GM19035 (cell line): Measurements from ENCODE around the gene ECT2.
"Not testable (repeated sequence)": the region's sequence is repeated elsewhere in the genome, so short reads cannot be mapped to it uniquely, and the experiment has no call there.

Source experiments
- ATAC-seq: cut with Tn5 transposase; IDR thresholded peaks from one replicate; pipeline ENCODE4 v1.9.1; 2021; ENCODE audit not compliant: unreplicated experiment

Gene ECT2, protein sequence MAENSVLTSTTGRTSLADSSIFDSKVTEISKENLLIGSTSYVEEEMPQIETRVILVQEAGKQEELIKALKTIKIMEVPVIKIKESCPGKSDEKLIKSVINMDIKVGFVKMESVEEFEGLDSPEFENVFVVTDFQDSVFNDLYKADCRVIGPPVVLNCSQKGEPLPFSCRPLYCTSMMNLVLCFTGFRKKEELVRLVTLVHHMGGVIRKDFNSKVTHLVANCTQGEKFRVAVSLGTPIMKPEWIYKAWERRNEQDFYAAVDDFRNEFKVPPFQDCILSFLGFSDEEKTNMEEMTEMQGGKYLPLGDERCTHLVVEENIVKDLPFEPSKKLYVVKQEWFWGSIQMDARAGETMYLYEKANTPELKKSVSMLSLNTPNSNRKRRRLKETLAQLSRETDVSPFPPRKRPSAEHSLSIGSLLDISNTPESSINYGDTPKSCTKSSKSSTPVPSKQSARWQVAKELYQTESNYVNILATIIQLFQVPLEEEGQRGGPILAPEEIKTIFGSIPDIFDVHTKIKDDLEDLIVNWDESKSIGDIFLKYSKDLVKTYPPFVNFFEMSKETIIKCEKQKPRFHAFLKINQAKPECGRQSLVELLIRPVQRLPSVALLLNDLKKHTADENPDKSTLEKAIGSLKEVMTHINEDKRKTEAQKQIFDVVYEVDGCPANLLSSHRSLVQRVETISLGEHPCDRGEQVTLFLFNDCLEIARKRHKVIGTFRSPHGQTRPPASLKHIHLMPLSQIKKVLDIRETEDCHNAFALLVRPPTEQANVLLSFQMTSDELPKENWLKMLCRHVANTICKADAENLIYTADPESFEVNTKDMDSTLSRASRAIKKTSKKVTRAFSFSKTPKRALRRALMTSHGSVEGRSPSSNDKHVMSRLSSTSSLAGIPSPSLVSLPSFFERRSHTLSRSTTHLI

DNA sequence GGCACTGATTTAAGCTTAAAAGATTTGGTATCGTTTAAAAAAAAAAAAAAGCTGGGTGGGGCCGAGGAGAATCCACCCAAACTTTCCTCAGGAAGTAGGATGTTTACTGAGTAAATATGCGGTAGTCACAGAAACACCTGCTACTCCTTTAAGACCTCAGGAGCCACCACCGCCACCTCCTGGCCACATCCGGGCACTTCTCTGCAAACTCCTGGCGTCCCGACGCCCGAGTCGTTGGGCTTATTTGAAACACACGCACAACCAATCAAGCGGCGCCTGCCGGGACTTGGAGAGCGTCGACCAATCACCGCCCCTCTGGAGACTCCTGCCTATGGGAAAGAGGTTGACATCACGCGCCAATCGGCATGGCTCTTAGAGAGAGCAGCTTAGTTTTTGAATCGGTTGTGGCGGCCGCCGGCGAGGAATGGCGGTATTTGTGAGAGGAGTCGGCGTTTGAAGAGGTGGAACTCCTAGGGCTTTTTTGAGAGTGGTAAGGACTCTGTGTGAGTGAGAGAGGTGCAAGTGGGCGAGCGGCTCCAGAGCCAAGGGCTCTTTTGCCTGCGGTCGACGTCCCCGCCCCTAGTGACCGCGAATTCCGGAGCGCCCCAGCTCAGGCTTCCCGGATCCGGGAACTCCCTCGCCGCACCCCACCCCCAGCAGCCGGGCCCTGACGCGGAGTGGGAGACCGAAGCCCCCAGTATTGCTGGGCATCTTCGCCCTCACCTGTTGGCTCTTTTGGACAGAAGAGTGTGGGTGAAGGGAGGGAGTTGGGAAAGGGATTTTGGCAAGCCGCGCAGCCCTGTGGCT, at the start of gene ECT2:
ECT2 (plus strand) TSS at position 359 of the 807 bp plus-strand sequence. CDS start 3,805 bp downstream, outside the sequence.
- ATAC-seq: peak; percentile 99

DNA sequence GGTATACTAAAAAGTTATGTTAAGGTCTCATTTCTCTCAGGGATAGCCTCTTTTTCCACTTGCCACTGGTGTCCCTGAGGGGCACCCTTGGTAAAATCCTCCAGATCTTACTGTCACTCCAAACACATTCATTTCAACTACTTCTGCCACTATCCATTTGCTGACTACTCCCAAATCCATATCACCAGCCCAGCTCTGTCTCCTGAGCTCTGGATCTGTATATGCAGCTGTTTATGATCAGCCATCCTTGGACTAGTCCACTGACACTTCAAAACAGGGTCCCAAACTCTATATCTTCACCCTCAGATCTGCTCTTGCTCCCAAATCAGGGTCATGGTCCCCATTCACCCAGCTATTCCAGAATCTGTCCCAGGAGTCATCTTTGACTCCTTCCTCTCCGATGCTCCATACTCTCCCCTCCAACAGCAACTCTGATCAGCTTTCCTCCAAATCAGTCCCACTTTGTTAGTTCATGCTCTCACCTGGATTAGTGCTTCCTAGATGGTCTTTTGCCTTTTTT, 49.5 kb upstream of the ECT2 start:
- no peak for ATAC-seq

DNA sequence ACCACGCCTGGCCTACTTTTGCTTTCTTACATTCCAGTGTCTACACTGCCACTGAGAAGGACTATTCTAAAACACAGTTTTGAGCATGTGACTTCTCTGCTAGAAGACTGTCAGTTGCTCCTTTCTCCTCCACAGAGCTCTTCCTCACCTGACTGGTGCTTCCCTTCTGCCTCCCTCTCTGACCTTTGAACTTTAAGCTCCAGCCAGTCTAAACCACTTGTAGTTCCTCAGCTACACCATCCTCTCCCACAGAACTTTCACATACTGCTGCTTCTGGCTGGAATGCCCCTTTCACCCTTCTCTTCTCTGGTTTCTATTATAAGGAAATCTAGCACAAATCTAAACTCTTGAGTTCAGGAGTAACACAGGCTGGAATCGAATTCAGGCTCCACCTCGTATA, 48.8 kb upstream of the ECT2 start:
- ATAC-seq: no peak

DNA sequence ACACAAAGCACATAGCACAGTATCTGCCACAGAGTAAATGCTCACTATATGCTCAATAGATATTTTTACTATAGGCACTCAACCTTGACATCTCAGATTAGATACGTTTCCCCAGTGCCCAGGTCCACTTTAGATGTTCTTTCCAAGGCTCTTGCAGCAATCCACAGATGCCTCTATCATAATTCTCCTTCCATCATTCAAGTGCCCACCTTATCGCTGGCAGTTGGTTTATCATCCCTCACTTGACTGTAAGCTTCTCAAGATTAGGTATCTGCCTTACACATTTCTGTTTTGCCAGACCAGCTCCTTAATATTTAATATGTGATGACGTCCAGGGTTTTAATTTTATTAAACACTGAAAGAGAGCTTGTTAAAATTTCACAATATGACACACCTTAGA, 48.3 kb upstream of the ECT2 start:
- ATAC-seq: no peak

DNA sequence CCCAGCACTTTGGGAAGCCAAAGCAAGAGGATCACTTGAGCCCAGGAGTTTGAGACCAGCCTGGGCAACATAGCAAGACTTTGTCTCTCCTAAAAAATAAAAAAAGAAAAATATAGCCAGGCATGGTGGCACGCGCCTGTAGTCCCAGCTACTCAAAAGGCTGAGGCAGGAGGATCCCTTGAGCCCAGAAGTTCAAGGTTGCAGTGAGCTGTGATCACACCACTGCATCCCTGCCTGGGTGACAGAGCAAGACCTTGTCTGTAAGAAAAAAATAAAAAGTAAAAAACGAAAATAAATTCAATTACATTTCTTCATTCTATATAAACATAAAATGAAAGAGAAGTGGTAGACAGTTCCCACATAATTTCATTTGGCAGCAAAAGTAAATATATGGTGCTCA, 47.8 kb upstream of the ECT2 start:
- ATAC-seq: not testable (repeated sequence)

DNA sequence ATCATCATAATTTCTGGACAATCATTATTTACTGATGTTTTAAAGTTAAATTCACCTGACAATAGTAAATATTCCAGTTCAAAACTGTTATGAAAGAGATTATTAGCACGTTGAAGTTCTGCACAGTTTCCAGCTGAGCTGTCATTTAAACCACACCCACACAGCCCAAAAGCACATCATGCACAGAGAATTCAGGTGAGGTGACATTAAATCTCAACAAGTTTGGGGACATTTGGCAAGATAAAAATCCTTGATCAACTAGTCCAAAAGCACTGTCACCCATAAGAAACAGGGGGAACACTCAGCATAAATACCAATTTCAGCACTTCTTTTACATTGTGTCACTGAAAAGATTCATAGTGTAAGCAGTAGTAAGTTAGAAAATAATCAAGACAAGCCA, 46.5 kb upstream of the ECT2 start:
- no peak for ATAC-seq

DNA sequence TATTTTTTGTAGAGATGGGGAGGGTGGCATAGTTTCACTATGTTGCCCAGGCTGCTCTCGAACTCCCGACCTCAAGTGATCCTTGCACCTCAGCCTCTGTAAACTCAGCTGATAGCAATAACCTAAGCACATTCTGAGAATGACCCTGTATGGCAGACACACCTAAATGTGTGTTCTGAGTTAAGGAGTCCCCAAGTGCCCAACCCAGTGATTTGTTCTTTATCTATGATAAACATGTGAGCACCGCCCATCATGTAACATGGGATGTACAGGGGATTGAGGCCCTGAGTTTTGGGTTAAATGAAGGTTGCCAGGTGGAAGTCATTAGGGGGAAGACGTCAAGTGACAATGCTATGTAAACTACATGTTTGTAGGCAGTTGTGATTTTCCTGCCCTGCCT, 45.4 kb upstream of the ECT2 start:
- ATAC-seq: no peak

DNA sequence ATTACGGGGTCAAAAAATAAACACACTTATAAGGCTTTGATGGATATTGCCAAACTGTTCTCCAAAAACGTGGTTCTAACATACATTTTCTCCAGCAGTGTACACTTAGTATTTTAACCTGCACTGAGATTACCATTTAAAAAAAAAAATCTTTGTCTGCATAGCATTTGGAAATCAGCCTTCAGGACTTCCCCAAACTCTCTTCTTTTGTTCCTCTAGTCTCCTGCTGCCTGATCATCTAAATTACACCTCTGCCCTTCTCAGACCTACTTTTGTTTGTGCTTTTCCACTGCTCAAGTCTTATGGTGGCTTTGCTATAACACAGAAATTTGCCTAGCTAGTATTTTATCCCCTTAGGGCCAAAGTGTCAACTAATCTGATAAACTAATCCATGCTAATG, 43.5 kb upstream of the ECT2 start:
- no peak for ATAC-seq

DNA sequence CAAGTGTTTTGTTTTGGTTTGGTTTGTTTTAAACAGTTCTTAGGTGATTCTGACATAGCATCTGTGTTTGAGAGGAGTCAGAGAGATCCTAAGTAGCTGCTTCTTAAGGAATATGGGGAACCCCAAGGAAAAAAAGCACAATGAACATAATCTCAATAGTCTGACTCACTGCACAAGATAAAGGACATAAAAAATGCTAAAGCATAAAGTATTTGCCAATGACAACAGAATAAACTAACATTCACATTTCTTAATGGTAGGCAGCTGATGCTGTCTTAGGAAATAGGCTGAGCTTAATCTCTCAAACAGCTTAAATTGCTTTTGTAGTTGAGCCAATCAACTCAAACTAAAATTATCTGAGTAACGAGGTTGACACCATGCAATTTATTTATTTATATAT, 42.6 kb upstream of the ECT2 start:
- no peak for ATAC-seq

DNA sequence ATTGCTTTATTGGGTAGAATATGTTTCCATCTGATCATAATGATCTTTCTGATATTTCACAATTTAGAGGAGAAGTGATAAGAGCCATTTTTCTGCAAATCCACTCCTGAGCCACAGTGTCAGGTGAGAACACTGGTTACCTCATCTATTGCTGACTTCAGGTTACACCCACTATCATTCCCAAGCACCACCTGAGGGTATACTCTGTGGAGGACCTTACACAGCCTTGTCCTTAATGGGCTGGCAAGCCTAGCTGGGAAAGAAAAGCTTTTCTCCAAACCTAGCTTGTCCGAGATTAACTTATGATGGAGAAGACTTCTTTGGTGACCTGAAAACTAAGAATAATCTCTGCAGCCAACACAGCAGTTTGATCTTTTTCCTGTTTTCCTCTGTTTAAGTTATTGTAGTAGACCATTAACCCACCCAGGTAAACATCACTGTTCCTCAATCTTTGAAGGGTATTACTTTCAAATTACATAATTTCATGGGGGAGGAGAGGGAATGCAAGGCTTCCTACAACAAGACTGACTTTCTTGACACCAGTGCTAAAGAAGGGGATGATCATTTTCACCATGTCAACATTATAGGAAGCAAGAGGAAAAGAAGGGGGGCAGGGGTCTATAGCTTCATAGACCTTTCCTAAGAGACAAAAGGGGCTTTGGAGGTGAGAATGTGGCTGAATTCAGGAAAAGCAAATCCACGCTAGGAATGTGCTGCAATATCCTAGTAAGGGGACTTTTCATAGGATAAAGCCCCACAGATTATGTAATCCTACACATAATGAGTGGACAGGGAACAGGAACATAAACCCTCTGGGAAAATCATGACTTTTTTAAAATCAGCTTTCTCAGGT, 41.4 kb upstream of the ECT2 start:
- no peak for ATAC-seq

DNA sequence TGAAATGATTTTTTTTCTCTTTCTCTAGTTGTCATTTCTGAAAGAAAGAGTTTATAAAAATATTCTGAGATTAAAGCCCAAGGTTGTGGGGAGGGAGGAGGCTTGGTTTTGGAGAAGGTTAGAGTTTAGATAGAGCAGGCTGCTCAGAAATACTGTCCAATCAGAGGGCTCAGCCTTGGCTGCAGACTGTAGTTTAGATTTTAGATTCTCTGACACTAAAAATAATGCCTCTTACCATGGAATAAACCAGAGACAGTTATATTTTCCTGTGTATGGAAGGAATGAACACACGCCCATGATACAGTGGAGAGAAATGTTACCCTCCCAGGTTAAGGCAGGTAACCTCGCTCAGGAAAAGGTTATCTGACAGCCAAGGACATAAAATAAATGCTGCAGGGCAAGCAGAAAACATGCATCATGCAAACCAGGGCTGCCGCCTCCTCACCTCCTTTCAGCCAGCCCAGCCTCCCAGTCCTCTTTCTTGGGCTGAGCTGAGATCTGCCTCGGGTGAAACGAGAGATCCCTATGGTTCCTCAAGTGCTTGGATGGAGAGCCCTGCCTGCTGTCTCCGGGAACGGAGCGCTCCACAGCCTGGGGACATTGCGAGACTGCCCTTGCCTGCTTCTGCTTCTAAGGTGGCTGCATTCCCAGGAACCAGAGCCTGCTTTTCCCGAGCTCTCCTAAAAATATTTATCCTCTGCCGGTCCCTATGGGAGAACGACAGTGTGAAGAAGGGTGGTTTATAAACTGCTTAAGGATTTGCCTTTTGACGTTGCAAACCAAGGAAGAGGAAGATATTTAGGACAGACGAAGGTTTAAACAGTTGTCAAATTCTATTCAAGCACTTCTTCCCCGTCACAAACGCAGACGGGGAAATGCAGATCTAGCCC, 40.5 kb upstream of the ECT2 start:
- ATAC-seq: peak; percentile 1

DNA sequence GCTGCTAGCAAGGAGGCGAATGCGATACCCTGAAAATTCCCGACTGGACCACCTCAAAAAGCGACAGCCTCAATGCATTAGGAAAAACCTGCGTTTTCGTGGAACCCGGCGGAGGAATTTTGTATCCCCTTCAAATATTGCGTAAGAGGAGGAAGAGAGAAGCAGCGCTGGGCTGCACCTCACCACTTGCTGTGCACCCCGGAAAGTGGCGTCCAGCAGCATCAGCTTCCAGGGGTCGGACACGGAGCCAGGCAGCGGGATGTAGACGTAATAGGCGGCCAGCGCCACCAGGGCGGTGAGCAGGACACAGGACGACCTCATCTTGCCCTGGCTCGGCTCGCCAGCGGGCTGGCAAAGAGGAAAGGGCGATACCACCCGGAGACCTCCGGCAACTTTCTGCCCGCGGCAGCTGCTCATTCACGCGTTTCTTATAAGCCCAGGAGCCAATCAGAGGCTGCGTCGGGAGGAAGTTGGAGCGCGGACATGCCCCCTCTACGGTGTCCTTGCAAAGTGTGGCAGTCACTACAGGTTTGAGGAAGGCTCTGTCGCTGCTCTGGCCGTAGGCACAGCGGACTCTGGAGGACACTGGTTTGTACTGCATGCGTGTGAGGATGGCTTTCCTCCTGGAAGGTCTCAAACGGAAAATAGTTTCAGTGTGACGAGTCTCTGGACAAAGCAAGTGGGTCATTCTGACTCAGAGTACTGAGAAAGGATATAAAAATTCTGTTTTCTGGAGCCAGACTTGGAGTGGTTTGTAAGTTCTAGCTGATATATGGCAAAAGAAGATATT, 39.7 kb upstream of the ECT2 start, which contains the start of gene NCEH1:
NCEH1 (minus strand) TSS at position 404 of the 790 bp plus-strand sequence; CDS start at position 321, 83 bp downstream.
- ATAC-seq: peak; percentile 100

DNA sequence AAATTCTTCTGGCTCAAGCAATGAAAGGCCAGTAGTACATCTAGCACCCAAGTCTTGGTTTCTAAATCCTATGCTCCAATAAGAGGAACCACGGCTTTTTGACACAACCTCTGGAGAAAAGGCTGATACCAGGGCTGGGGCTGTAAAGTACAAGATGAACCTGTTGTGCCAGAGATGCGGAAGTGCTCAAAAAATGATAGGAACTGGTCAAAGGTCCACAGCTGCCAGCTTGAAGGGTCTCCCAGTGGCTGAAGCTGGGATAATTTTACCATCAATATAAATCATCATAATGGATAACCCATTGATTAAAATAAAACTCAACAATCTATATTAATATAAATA, 39.1 kb upstream of the ECT2 start:
- peak; percentile 18 for ATAC-seq

DNA sequence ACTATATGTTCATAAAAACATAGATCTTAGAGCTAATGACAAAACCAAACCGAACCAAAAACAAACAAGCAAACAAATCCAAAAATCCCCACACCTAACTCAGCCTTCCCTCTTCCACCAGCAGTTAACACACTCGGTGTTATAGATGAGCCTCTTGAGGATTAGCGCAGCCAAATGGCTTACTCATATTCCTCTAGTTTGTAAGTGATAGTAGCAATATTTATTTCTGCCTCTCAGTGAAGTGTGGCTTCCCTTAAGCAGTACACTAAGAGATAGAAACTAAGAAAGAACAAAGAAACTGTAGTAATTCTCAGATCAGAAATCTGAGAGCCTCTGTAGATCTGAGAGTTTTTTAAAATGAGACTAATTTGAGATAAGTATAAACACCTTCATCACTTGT, 37.2 kb upstream of the ECT2 start:
- ATAC-seq: no peak

DNA sequence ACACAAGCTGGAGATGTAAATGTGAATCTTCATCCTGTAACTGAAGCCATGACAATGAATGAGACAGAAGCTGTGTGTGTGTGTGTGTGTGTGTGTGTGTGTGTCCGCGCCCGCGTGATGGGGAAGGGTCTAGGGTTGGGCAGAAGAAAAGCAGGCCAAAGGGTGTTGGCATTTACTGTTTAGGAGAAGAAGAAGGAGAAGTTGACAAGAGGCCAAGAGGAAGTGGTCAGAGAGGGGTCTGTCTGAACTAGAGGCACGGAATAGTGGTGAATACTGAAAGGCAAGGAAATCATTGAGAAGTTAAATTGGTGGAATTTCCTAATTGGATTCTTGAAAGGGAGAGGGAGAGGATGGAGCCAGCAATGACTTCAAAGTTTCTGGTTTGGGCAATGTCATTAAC, 34.0 kb upstream of the ECT2 start:
- ATAC-seq: no peak

DNA sequence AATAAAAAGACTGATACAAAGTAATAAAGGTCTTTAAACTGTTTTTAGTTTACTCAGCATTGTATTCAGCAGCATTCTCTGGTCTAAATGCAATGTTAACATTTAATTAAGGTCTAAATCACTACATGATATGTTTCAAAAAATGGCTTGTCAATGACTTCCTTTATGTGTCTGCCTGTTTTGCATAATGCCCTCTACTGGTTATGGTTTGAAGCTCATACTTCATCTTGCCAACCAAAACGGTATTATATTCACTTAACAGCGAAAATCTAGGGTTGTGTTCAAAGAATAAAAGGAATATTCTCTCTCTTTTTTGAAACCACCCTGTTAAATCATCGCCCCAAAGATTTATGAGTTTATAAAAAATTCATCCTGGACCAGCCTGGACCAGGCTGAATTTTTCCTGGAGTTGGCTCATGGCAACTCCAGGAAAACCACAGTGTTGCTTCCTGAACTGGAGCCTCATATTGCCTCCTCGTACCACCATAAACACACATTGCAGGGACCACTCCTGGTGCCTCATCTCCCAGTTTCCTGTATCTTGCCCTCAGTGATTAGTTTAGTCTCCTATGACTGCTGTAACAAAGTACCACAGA, 32.9 kb upstream of the ECT2 start:
- no peak for ATAC-seq

DNA sequence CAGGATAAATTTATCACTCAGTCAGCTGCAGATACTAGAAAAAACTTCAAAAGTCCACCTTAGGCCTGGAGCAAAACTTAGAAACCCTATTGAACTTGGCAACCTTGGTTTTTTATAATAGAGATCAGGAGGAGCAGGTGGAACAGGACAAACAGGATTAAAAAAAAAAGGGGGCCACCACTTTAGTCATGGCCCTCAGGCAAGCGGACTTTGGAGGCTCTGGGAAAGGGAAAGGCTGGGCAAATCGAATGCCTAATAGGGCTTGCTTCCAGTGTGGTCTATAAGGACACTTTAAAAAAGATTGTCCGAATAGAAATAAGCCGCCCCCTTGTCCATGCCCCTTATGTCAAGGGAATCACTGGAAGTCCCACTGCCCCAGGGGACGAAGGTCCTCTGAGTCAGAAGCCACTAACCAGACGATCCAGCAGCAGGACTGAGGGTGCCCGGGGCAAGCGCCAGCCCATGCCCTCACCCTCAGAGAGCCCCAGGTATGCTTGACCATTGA, 27.9 kb upstream of the ECT2 start:
- ATAC-seq: not testable (repeated sequence)

DNA sequence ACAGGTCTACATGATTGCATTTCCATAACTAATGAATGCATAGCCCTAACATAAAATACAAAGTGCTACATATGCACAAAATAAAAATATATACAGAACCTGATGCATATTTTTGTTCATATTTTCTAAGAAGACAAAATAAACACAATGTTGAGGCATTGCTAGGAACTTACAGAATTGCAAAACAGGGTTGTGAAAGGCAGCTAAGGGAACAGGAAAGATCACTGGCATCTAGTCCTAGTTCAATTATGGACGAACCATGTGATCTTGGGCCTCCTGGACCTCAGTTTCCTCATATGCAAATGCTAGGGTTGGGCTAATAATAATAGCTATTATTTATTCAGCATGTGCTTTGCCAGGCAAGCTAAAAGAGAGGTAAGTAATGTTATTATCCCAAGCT, 24.1 kb upstream of the ECT2 start:
- no peak for ATAC-seq
